SK-N-SH treated with all-trans-retinoic acid at 6 μM for 48 hours (cell line): Measurements from ENCODE around the gene DHCR24.

ENCODE experiments used
- ARNTL ChIP-seq: fragments of 450-650 bp; formaldehyde crosslinking; IDR thresholded peaks from 2 replicates; pipeline ENCODE4 v1.5.0; 2020; ENCODE audit warnings: low read depth, mild to moderate bottlenecking, moderate library complexity, borderline replicate concordance
- ZNF70 ChIP-seq: fragments of 450-650 bp; formaldehyde crosslinking; IDR thresholded peaks from 2 replicates; pipeline ENCODE4 v1.5.0; 2020; ENCODE audit warnings: mild to moderate bottlenecking, moderate library complexity

DNA sequence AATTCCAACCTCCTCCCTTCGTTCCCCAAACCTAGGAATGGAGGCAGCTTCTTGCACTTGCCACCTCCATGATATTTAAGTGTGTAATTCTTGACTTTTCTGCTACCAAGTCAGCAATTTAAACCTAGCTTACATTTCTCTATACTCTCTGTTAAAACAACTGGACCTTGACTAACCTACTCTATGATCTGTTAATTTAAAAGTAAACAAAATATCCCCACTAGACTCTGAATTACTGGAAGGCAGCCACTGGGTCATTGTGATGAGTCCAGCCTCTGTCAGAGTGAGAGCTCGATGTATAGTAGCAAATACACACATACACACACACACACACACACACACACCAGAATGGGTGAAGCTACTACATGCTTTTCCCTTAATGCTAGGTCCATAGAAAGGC lies 40.0 kb upstream of the DHCR24 start:
- TF ChIP-seq ARNTL (CRISPR knock-in tag) (no peak), ZNF70 (CRISPR knock-in tag) (no peak)
